ENCODE measurements around the gene PAX6. TPM values are rescaled to one million over a fixed set of nuclear protein-coding genes. Genes with fewer than 3 reads are reported as not detected.

Gene PAX6
- total and polyA plus RNA-seq, 9 of the 15 experiments (the other 6 are each of a cell fraction or from before 2014, with no cell fraction given), result 1.5 to 10.9 (median 5.3) TPM

GRCh38 chr11:31815711-31816467 lies 4.8 kb upstream of the PAX6 start (continued):
- TF ChIP-seq IRF1 (CRISPR knock-in tag; IDR thresholded peaks at IDR 0.05; ENCODE audit: borderline replicate concordance), result no peak
- TF ChIP-seq RUNX1 (IDR thresholded peaks at IDR 0.05; ENCODE audit: low read depth), result no peak
- no peak for TF ChIP-seq DDX20 (tag; IDR thresholded peaks at IDR 0.05; ENCODE audit: low read depth)
- no peak for TF ChIP-seq ZNF445 (CRISPR knock-in tag; IDR thresholded peaks at IDR 0.05; ENCODE audit: low read depth)
- no peak for TF ChIP-seq ZNF75A (CRISPR knock-in tag; IDR thresholded peaks at IDR 0.05)
- no peak for TF ChIP-seq TFAM (CRISPR knock-in tag; conservative IDR thresholded peaks at IDR 0.05)
- no peak for TF ChIP-seq ZNF644 (tag; IDR thresholded peaks at IDR 0.05; ENCODE audit: low read depth)
- no peak for TF ChIP-seq SMARCB1 (IDR thresholded peaks at IDR 0.05; ENCODE audit: insufficient read length, low read depth)
- no peak for TF ChIP-seq ZBTB8A (IDR thresholded peaks at IDR 0.05; ENCODE audit: partially characterized antibody)
- no peak for TF ChIP-seq FOXM1 (IDR thresholded peaks at IDR 0.05; ENCODE audit: low read depth)
- no peak for TF ChIP-seq FOXM1 (CRISPR knock-in tag; IDR thresholded peaks at IDR 0.05; ENCODE audit: low read depth)
- no peak for TF ChIP-seq PHTF2 (CRISPR knock-in tag; IDR thresholded peaks at IDR 0.05)
- TF ChIP-seq ZNF512 (tag; IDR thresholded peaks at IDR 0.05), result no peak
- peak; percentile 29; the same call in 1 of the 2 replicates for TF ChIP-seq HCFC1 (IDR thresholded peaks at IDR 0.05; ENCODE audit: low read depth, low read length)
- TF ChIP-seq POLR2G (IDR thresholded peaks at IDR 0.05; ENCODE audit: low read depth, low read length), result peak; percentile 70
- TF ChIP-seq TAF1 (IDR thresholded peaks at IDR 0.05; ENCODE audit: control insufficient read depth, extremely low read depth, insufficient read depth, low read length, severe bottlenecking), result no peak
- no peak for TF ChIP-seq STAT5A (IDR thresholded peaks at IDR 0.05; ENCODE audit: borderline replicate concordance, low read length)
- TF ChIP-seq FOSL1 (tag; conservative IDR thresholded peaks at IDR 0.05), result 0 out of 2 replicates have a peak, but pooled peaks have one; percentile 7
- TF ChIP-seq TRIM28 (IDR thresholded peaks at IDR 0.05), result no peak
- TF ChIP-seq SP2 (IDR thresholded peaks at IDR 0.05; ENCODE audit: extremely low read depth, low read depth, low read length, poor library complexity, severe bottlenecking), result peak; percentile 42
- peak; percentile 9; the same call in 1 of the 2 replicates for TF ChIP-seq JUND (IDR thresholded peaks at IDR 0.05; ENCODE audit: borderline replicate concordance, low read depth, low read length)
- no peak for TF ChIP-seq JUND (tag; IDR thresholded peaks at IDR 0.05; ENCODE audit: borderline replicate concordance, low read depth, low read length)
- no peak for TF ChIP-seq E2F4 (CRISPR knock-in tag; IDR thresholded peaks at IDR 0.05; ENCODE audit: low read depth)
- TF ChIP-seq STAT5B (CRISPR knock-in tag; IDR thresholded peaks at IDR 0.05), result no peak
- no peak for TF ChIP-seq ZNF41 (CRISPR knock-in tag; conservative IDR thresholded peaks at IDR 0.05)
- no peak for TF ChIP-seq MED1 (CRISPR knock-in tag; IDR thresholded peaks at IDR 0.05; ENCODE audit: borderline replicate concordance)

All from K562 (cell line).